Breast epithelium (tissue), 3 donors: ENCODE results near the gene SLC16A9.

Experiments
- CTCF ChIP-seq, 3 donors: fragments of 450-650 bp; IDR thresholded peaks; one replicate each; pipeline ENCODE4 v1.5.1; 2016 to 2017; ENCODE audit warnings: antibody characterized with exemption in 3 of 3, mild to moderate bottlenecking in 3 of 3, moderate library complexity in 3 of 3
- POLR2A ChIP-seq: fragments of 450-650 bp; IDR thresholded peaks from one replicate; pipeline ENCODE4 v1.6.1; 2016; ENCODE audit warnings: antibody characterized with exemption, mild to moderate bottlenecking, moderate library complexity

DNA sequence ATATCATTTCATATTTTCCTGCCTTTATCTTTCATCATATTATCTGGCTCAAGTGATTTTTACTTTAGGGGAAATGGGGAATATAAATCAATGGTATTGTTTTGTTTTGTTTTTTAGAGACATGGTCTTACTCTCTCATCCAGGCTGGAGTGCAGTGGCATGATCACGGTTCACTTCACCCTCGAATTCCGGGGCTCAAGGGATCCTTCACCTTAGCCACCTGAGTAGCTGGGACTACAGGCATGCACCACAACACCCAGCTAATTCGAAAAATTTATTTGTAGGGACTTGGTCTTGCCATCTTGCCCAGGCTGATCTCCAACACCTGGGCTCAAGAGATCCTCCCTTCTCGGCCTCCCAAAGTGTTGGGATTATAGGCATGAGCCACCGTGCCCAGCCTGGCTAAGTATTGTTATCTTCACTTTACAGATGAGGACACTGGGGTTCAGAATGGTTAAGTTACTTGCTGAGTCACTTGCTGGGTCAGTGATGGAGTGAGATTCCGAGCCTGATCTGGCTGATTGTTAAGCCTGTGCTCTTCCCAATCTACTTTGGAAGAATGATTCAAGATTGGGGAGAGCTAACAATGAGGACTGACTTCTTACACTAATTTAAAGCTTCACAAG lies 3.7 kb upstream of the SLC16A9 start:
- TF ChIP-seq CTCF (IDR thresholded peaks at IDR 0.05) (no peak), POLR2A (no peak)
